HFFc6 (cell line): ENCODE results near the gene UBE2R2. TPM values are rescaled to one million over a fixed set of nuclear protein-coding genes. Genes with fewer than 3 reads are reported as not detected.
"Not testable (repeated sequence)": the region's sequence is repeated elsewhere in the genome, so short reads cannot be mapped to it uniquely, and the experiment has no call there.

Experiments
- DNase-seq: peaks from one replicate; pipeline ENCODE4 v3.0.0-alpha.2; 2018
- H3K27ac Mint-ChIP-seq: 2 replicates; pipeline ENCODE4 v1.8.0; 2020; ENCODE audit warnings: mild to moderate bottlenecking, mixed read lengths
- H3K27me3 Mint-ChIP-seq: 2 replicates; pipeline ENCODE4 v1.8.0; 2021; ENCODE audit warnings: mild to moderate bottlenecking, moderate library complexity, mixed read lengths; ENCODE audit not compliant: insufficient read depth
- H3K36me3 Mint-ChIP-seq: 2 replicates; pipeline ENCODE4 v1.8.0; 2021; ENCODE audit warnings: low read depth, mixed read lengths
- H3K4me1 Mint-ChIP-seq: 2 replicates; pipeline ENCODE4 v1.8.0; 2020; ENCODE audit warnings: low read depth, mixed read lengths
- H3K4me3 Mint-ChIP-seq: 2 replicates; pipeline ENCODE4 v1.8.0; 2020; ENCODE audit warnings: mild to moderate bottlenecking, moderate library complexity, mixed read lengths
- H3K9me3 Mint-ChIP-seq: 2 replicates; pipeline ENCODE4 v1.8.0; 2020; ENCODE audit warnings: mild to moderate bottlenecking, mixed read lengths
- CTCF ChIP-seq: fragments of 200-600 bp; sonication (generic); IDR thresholded peaks from 2 replicates; pipeline ENCODE4 v1.5.0; 2021; ENCODE audit warnings: antibody characterized with exemption, mild to moderate bottlenecking
- long read RNA-seq: library from polyadenylated mRNA; unstranded; transcript quantifications from one replicate; pipeline ENCODE4 v2.0.0, GENCODE V29; 2019
- total RNA-seq, 6 experiments: library from RNA; stranded (reverse); fragmentation: NEBNext Ultra II Directional; extraction: Animal tissue kit (Norgen Biotek cat#: 25700); gene quantifications; 2 replicates in 1 of 6; 3 replicates in 5 of 6; pipeline ENCODE4 v1.2.3, GENCODE V29; 2021

UBE2R2 gene, protein sequence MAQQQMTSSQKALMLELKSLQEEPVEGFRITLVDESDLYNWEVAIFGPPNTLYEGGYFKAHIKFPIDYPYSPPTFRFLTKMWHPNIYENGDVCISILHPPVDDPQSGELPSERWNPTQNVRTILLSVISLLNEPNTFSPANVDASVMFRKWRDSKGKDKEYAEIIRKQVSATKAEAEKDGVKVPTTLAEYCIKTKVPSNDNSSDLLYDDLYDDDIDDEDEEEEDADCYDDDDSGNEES
- total RNA-seq = 10 to 100 TPM; 39.7 to 49.3 (median 46.6) TPM
- long read RNA-seq, full-length matches to known transcripts = 12 of 21 reads
- long read RNA-seq, partial matches to known transcripts = 8 of 21 reads
- long read RNA-seq, other reads (novel, unspliced or antisense) = 1 of 21 reads

DNA sequence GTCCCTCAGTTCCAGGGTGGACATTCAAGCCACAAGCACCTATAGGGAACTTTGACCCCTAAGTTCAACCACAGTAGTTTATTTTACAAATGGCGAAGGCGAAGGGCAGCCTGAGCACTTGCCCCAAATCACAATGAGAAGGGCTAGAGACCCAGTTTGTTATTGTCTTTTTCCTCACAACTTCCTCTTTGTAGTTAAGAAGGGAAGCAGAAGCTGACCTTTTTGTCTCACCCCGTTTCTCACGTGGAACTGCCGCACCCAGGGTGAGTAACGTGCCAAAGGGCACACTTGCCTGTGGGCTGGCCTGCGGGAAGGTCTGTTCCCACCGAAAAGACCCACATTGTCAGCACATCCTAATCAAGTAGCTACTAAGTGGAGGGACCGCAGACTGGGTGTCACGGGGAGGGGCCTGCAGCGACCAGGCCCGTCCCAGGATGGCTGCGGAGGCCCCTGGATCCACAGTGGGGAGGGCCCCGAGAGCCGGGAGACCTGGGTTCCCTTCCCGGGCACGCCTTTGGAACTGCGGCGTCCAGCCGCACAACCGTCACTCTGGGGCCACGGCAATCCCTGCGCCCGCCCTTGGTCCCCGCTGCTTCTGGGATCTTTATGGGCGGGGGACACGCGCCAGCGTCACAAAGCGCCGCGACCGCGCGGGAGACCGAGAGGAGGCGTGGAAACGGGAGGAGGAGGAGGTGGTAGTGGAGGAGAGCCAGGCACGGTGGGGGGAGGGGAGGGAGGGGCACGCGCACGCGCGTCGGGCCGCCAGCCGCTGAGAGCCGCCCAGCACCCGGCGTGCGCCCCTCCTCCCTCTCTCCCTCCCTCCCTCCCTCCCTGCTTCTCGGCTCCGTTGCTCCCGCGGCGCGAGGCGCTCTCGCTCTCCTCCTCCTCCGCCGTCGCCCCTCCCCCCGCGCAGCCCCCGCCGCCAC is at the start of gene UBE2R2:
UBE2R2 (plus strand) TSS at position 834 of the 926 bp plus-strand sequence. CDS start 598 bp downstream, outside the sequence.
- H3K36me3 Mint-ChIP-seq = peaks cover 15% of the 10 kb centered on the region; the same call in 1 of the 2 replicates
- H3K4me3 Mint-ChIP-seq = peak within 1 kb of the TSS; percentile 89
- H3K27ac Mint-ChIP-seq = peak within 1 kb of the TSS; percentile 94
- peak; percentile 83 for DNase-seq
- TF ChIP-seq CTCF = no peak
- peaks cover 63% of the 10 kb centered on the region for H3K4me1 Mint-ChIP-seq
- H3K27me3 Mint-ChIP-seq = peaks cover 2% of the 10 kb centered on the region
- no peaks in the 10 kb centered on the region for H3K9me3 Mint-ChIP-seq

DNA sequence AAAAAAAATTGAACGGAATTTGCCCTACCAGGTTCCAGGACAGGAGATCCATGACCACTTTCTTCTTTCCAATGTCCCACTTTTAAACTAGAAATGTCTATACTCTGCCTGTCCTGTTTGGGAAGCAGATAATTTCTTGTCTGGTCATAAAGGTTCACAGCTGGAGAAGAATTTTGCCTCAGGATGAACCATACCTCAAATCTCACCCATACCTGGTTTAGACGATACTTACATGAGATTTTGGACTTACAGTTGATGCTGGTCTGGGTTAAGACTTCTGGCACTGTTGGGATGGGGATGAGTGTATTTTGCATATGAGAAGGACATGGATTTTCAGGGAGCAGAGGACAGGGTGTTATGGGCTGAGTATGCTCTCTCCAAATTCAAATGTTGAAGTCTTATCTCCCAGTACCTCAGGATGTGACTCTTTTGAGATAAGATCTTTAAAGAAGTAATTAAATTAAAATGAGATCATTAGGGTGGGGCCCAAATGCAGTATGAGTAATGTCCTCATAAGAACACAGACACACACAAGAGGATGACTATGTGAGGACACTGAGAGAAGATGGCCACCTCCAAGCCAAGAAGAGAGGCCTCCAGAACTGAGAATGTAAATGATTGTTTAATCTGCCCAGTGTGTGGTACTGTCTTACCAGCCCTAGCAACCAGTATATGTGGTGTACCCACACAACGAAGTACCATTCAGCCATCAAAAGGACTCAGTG is 46.6 kb upstream of the UBE2R2 start:
- not testable (repeated sequence) for H3K9me3 Mint-ChIP-seq, H3K27me3 Mint-ChIP-seq, H3K36me3 Mint-ChIP-seq
- peaks cover 50% of the 10 kb centered on the region for H3K4me1 Mint-ChIP-seq
- peak; percentile 81 for DNase-seq
- H3K4me3 Mint-ChIP-seq = peak overlapping the region; percentile 39
- H3K27ac Mint-ChIP-seq = peak overlapping the region; percentile 96

DNA sequence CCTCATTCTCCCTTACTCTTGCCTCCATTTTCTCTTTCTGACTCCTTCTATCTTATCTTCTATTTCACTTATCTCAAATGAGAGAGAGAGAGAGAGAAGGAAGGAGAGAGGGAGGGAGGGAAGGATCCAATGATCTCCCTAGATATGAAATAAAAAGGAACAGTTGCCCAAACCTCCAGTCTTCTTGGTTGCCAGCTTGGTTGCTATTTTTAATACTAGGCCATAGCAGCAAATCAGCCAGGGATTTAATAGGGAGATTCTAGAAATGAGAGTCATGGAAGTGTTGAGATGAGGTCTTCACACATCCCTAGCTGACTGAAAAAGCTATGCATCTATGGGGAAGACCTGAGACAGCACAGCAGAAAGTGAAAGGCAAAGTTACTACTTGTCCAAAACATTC is 43.8 kb upstream of the UBE2R2 start:
- not testable (repeated sequence) for H3K4me3 Mint-ChIP-seq, H3K36me3 Mint-ChIP-seq, DNase-seq, H3K27me3 Mint-ChIP-seq, H3K9me3 Mint-ChIP-seq
- peak overlapping the region; percentile 8; the same call in 1 of the 2 replicates for H3K27ac Mint-ChIP-seq
- peaks cover 44% of the 10 kb centered on the region for H3K4me1 Mint-ChIP-seq

GRCh38 chr9:33774074-33774659 is 42.8 kb upstream of the UBE2R2 start:
- peaks cover 45% of the 10 kb centered on the region for H3K4me1 Mint-ChIP-seq
- H3K36me3 Mint-ChIP-seq, H3K27me3 Mint-ChIP-seq, H3K27ac Mint-ChIP-seq, H3K9me3 Mint-ChIP-seq, H3K4me3 Mint-ChIP-seq, DNase-seq: not testable (repeated sequence)

- H3K4me1 Mint-ChIP-seq = peaks cover 45% of the 10 kb centered on the region
- H3K4me3 Mint-ChIP-seq = no peak overlapping the region
- peaks cover 1% of the 10 kb centered on the region; the same call in 1 of the 2 replicates for H3K27me3 Mint-ChIP-seq
- no peak overlapping the region for H3K27ac Mint-ChIP-seq
- no peak for DNase-seq
- no peak for TF ChIP-seq CTCF
- peaks cover 18% of the 10 kb centered on the region for H3K36me3 Mint-ChIP-seq
- no peaks in the 10 kb centered on the region for H3K9me3 Mint-ChIP-seq
These were observed 40.4 kb upstream of the UBE2R2 start for GRCh38 chr9:33776578-33776977.

DNA sequence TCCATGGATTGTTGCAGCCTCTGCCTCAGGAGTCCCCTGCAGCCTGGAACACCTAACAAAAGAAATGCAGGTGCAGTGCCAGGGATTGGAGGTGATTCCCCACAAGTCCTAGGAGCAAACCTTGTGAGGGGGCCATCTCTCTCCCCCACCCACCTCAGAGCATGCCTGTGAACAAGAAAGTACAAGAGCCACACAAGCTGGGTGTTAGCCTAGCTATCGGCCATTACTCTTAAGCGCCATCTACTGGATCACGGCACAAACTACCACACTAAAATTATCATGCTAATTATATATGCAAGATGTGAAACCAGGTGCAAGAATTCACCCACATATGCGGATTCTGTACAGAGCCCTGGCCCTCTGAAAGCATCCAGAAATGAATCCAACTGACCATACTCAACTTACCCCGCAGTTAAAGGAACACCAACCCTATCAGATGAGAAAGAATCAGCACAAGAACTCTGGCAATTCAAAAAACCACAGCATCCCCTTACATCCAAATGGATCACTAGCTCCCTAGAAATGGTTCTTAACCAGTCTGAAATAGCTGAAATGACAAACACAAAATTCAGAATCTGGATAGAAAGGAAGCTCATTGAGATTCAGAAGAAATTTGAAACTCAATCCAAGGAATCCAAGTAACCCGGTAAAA is 38.1 kb upstream of the UBE2R2 start:
- Mint-ChIP-seq H3K27me3 (peaks cover 1% of the 10 kb centered on the region; the same call in 1 of the 2 replicates), H3K9me3 (no peaks in the 10 kb centered on the region), H3K4me1 (peaks cover 51% of the 10 kb centered on the region), H3K27ac (0 out of 2 replicates have a peak overlapping the region, but pooled peaks have one; percentile 12), H3K36me3 (peaks cover 18% of the 10 kb centered on the region), H3K4me3 (no peak overlapping the region)
- TF ChIP-seq CTCF = peak; percentile 87
- DNase-seq = peak; percentile 39
